Pancreas (tissue), 10 donors: ENCODE measurements around the gene SHROOM3. TPM values are rescaled to one million over a fixed set of nuclear protein-coding genes. Genes with fewer than 3 reads are reported as not detected.
A peak's percentile ranks its signal among the peaks of the same experiment; 100 is the strongest.

ENCODE experiments used
- ATAC-seq, 4 donors: fragments of 200-7000 bp; cut with Tn5 transposase; one replicate each; pipeline versions ENCODE4 v1.8.0 to v1.9.1; 2020; ENCODE audit warnings: mild to moderate bottlenecking in 4 of 4, moderate library complexity in 4 of 4
- DNase-seq, 6 donors: peaks; one replicate each; pipeline ENCODE4 v3.0.0-alpha.2; 2020
- FAIRE-seq: peaks from 2 replicates; lab custom pipeline; 2012; peaks lifted over from hg19 to GRCh38; lab: Jason Lieb, UNC
- H3K27ac ChIP-seq, 4 donors: fragments of 200-600 bp; sonication (generic); 1 replicate in 3 of 4; 2 replicates in 1 of 4; pipeline versions ENCODE4 v1.5.0 to v1.8.0; 2020
- H3K27me3 ChIP-seq, 4 donors: fragments of 200-600 bp; one replicate each; pipeline ENCODE4 v1.8.0; 2021
- H3K36me3 ChIP-seq, 3 donors: fragments of 200-600 bp; sonication (generic) in 1 of 3; one replicate each; pipeline versions ENCODE4 v1.5.0 to v1.8.0; 2020 to 2021
- H3K4me1 ChIP-seq, 3 donors: fragments of 200-600 bp; one replicate each; pipeline ENCODE4 v1.8.0; 2021
- H3K4me3 ChIP-seq, 4 donors: fragments of 200-600 bp; sonication (generic) in 2 of 4; one replicate each; pipeline versions ENCODE4 v1.5.0 to v1.8.0; 2020 to 2021
- H3K9me3 ChIP-seq, 4 donors: fragments of 200-600 bp; one replicate each; pipeline ENCODE4 v1.8.0; 2021
- CTCF ChIP-seq, 4 donors: fragments of 200-600 bp; sonication (generic) in 3 of 4; IDR thresholded peaks; one replicate each; pipeline versions ENCODE4 v1.5.0 to v1.8.0; 2021; ENCODE audit warnings: antibody characterized with exemption in 4 of 4
- WGBS, 2 donors: extraction: QIAGEN DNeasy Blood & Tissue Kit; methylation state at CpG; one replicate each; pipeline ENCODE4 v1.1.7; 2013; 5-methylcytosine and 5-hydroxymethylcytosine counted together
- intact Hi-C, 3 donors: fragments of 100-400 bp; cut with DNase I; formaldehyde crosslinking; loops; one replicate each; pipeline versions ENCODE4 v1.11.1 to v1.14.2; 2022
- polyA plus RNA-seq, 2 donors: library from polyadenylated mRNA; stranded (reverse); fragments of 200-250 nt; gene quantifications; one replicate each; pipeline ENCODE4 v1.2.3, GENCODE V29; 2013
- total RNA-seq, 6 donors: library from RNA; stranded (reverse); fragmentation: NEBNext Ultra II Directional in 4 of 6; extraction: Animal tissue kit (Norgen Biotek cat#: 25700) in 4 of 6; gene quantifications; one replicate each; pipeline versions ENCODE4 v1.2.1 to v1.2.4, GENCODE V29; 2021 to 2023
- donor health status: healthy with polysubstance abuse.
- donor health status: DM: no; HTN: no; CAD: no; lungs with moderate emphysema.
- donor health status: DM: no; HTN: no; CAD: no.
- donor health status: control.
- donor health status: control.
- donor health status: Bipolar disorder and iron deficiency.
- donor health status: DM: yes; HTN: yes; CAD: no.
- donor health status: DM: no; HTN: no; CAD: no.
- donor health status: DM: no; HTN: no; CAD: no.
- donor health status: DM: yes; HTN: yes; CAD: no.

Gene SHROOM3
- total and polyA plus RNA-seq, 8 donors = 6.2 to 43.5 (median 17.1) TPM

DNA sequence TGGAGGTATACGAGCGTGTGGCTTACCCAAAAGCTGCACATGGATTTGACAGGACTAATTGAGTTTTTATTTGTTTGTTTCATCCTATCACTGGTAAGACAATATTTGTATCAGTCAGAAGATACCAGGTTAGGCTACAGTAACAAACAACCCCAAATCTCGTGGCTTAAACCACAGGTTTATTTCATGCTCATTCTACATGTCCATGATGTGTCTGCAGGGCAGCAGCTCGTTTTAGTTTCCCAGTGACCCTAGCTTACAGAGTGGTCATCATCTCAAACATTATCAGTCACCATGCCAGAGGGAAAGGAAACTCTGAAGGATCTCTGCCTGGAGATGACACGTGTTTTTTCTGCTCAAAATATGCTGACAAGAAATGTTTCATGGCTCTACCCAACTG lies 108.3 kb downstream of the SHROOM3 start:
- Histone ChIP-seq H3K4me1 (peaks cover 0 to 13% (median 0%) of the 10 kb centered on the region in 3 donors), H3K36me3 (no peaks in the 10 kb centered on the region), H3K27me3 (no peaks in the 10 kb centered on the region), H3K27ac (no peak overlapping the region), H3K9me3 (no peaks in the 10 kb centered on the region), H3K4me3 (no peak overlapping the region)
- FAIRE-seq = no peak
- intact Hi-C loops = no loop called here
- no peak for DNase-seq
- WGBS, 2 donors = 76 to 81% methylated on average over 5 of the region's 5 CpGs
- no peak for TF ChIP-seq CTCF (IDR thresholded peaks at IDR 0.05)
- ATAC-seq = no peak

- Histone ChIP-seq H3K27me3 (no peaks in the 10 kb centered on the region), H3K4me3 (no peak overlapping the region), H3K9me3 (no peaks in the 10 kb centered on the region), H3K36me3 (no peaks in the 10 kb centered on the region), H3K4me1 (peaks cover 0 to 13% (median 0%) of the 10 kb centered on the region in 3 donors), H3K27ac (no peak overlapping the region)
- DNase-seq (no peak), FAIRE-seq (no peak), ATAC-seq (no peak)
- intact Hi-C loops = no loop called here
- WGBS, 2 donors = 87 to 98% methylated on average over 2 of the region's 2 CpGs
- TF ChIP-seq CTCF (IDR thresholded peaks at IDR 0.05) = no peak
Observed at GRCh38 chr4:76544725-76545124, 109.7 kb downstream of the SHROOM3 start.

DNA sequence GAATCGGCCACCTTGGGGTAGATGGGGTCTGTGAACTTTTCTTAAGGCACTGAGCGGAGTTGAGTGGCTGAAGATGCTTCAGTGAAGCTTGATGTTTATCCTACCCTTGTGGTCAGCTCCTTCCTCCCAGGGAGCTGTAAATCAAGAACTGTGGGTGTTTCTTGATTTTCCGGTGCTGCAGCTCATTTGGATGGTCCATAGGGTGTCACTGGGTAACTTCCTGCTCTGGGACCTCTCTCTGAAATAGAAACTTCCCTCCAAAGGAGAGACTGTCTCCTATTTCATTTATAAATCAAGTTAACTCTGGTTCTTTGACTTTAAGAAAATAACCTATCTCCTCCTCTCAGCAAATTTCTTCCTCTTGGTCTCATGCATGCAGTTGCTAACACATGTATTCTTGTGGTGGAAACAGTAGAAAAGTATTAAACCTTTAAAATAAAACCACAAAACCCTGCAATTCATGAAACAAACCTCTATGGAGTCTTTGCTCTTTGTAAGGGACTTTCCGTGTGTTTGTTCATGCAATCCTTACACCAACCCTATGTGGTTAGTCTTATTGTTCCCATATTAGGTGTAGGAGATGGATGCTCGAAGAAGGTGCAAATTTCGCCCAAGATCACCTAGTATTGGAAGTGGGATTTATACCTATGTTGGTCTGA lies 110.3 kb downstream of the SHROOM3 start:
- intact Hi-C loops = no loop called here
- ATAC-seq = no peak
- H3K27ac ChIP-seq = no peak overlapping the region
- no peaks in the 10 kb centered on the region for H3K36me3 ChIP-seq
- no peak for FAIRE-seq
- TF ChIP-seq CTCF (IDR thresholded peaks at IDR 0.05) = no peak
- H3K4me3 ChIP-seq = no peak overlapping the region
- no peak for DNase-seq
- 85 to 90% methylated on average over 6 of the region's 6 CpGs for WGBS, 2 donors
- H3K27me3 ChIP-seq = no peaks in the 10 kb centered on the region
- H3K9me3 ChIP-seq = no peaks in the 10 kb centered on the region
- peaks cover 0 to 13% (median 0%) of the 10 kb centered on the region in 3 donors for H3K4me1 ChIP-seq

- peak overlapping the region in 2 of 4 donors; percentile 47 to 66 for H3K27ac ChIP-seq
- FAIRE-seq (no peak), ATAC-seq (no peak), DNase-seq (no peak)
- H3K36me3 ChIP-seq = no peaks in the 10 kb centered on the region
- no peak for TF ChIP-seq CTCF (IDR thresholded peaks at IDR 0.05)
- WGBS, 2 donors = 66 to 79% methylated on average over 4 of the region's 4 CpGs
- peaks cover 0 to 13% (median 0%) of the 10 kb centered on the region in 3 donors for H3K4me1 ChIP-seq
- intact Hi-C loops = no loop called here
- no peaks in the 10 kb centered on the region for H3K9me3 ChIP-seq
- no peak overlapping the region for H3K4me3 ChIP-seq
- no peaks in the 10 kb centered on the region for H3K27me3 ChIP-seq
Observed at GRCh38 chr4:76546327-76546726, 111.3 kb downstream of the SHROOM3 start.
